ENCODE results near the gene NR1D1. TPM values are rescaled to one million over a fixed set of nuclear protein-coding genes. Genes with fewer than 3 reads are reported as not detected.

The NR1D1 gene
- total RNA-seq, 1 donor from 2014 or later, result 5.5 TPM

GRCh38 chr17:40071313-40072039 lies 28.9 kb downstream of the NR1D1 start:
- H3K36me3 Mint-ChIP-seq (ENCODE audit: low read depth), result peaks cover 5% of the 10 kb centered on the region
- H3K27ac Mint-ChIP-seq, result no peak overlapping the region
- H3K9me3 Mint-ChIP-seq, result no peaks in the 10 kb centered on the region
- H3K4me3 Mint-ChIP-seq, result no peak overlapping the region
- CTCF ChIA-PET, result interaction anchor here (1.0 kb wide), 1 partner anchor 15 kb away, joined by 4 read pairs; no protein-coding TSS in a partner anchor
- peaks cover 62% of the 10 kb centered on the region for H3K4me1 Mint-ChIP-seq
- TF ChIP-seq, protein P1, sequence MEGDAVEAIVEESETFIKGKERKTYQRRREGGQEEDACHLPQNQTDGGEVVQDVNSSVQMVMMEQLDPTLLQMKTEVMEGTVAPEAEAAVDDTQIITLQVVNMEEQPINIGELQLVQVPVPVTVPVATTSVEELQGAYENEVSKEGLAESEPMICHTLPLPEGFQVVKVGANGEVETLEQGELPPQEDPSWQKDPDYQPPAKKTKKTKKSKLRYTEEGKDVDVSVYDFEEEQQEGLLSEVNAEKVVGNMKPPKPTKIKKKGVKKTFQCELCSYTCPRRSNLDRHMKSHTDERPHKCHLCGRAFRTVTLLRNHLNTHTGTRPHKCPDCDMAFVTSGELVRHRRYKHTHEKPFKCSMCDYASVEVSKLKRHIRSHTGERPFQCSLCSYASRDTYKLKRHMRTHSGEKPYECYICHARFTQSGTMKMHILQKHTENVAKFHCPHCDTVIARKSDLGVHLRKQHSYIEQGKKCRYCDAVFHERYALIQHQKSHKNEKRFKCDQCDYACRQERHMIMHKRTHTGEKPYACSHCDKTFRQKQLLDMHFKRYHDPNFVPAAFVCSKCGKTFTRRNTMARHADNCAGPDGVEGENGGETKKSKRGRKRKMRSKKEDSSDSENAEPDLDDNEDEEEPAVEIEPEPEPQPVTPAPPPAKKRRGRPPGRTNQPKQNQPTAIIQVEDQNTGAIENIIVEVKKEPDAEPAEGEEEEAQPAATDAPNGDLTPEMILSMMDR (IDR thresholded peaks at IDR 0.05), result no peak
- ATAC-seq (ENCODE audit: low read depth) (no peak), DNase-seq (no peak)
- intact Hi-C loops (cut with micrococcal nuclease), result no loop called here
- POLR2A ChIA-PET, result no interaction called here
- H3K27me3 Mint-ChIP-seq, result no peaks in the 10 kb centered on the region

- POLR2A ChIA-PET, result no interaction called here
- peaks cover 64% of the 10 kb centered on the region for H3K4me1 Mint-ChIP-seq
Observed at GRCh38 chr17:40070709-40071312, 29.6 kb downstream of the NR1D1 start.

DNA sequence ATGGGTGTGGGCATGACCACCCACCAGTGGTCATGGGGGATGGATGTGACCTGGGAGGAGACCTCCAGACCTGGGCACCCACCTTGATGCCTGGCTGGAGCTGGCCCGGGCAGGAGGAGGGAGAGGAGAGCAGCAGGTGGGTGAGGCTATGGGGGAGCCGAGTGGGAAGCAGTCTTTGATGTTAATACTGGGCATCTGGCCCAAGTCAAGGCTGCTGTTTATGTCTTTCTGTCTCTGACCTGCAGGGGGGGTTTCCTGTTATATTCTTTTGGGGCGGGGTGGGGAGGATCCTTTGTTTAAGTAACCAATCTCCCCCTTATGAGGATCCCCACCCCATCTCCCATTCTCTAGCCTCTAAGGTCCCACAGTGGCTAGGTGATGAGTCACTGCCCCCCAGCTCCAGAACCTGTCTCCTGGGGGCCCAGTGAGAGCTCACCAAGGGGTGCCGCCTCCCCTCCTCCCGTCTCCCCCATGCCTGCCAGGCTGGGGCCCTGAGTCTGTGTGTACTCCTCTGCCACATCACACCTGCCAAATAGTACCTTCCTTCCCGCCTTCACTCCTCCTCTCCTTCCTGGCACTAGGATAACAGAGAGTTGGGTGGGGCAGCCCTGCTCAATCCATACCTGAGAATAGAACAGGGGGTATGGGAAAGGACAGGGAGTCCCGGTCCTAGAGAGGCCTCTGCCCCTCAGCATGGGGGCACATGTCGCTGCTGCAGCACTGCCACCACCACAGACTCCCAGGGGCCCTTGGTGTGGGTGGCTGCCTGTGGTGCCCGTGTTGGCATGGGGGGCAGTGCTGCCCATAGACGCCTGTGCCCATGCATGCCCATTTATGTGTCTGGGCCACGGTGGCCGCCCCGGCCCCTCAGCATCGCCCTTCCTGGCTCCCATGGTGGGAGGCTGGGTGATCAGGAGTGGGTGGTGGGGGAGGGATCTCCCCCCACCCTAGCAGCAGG lies 30.4 kb downstream of the NR1D1 start:
- DNase-seq (no peak), ATAC-seq (ENCODE audit: low read depth) (peak; percentile 46)
- no peaks in the 10 kb centered on the region for H3K27me3 Mint-ChIP-seq
- H3K36me3 Mint-ChIP-seq (ENCODE audit: low read depth), result peaks cover 5% of the 10 kb centered on the region
- ChIA-PET CTCF (interaction anchor here (0.5 to 2.6 kb wide), 3 partner anchors 16 to 43 kb away, joined by 3 to 11 read pairs (median 4); no protein-coding TSS in a partner anchor), POLR2A (interaction anchor here (1.5 to 2.0 kb wide), 2 partner anchors 16 to 21 kb away, joined by 3 to 10 read pairs; partner anchors contain the start of gene MED24)
- intact Hi-C loops (cut with micrococcal nuclease), result no loop called here
- H3K4me3 Mint-ChIP-seq, result peak overlapping the region; percentile 86
- TF ChIP-seq, protein P1 (IDR thresholded peaks at IDR 0.05), result no peak
- H3K9me3 Mint-ChIP-seq, result no peaks in the 10 kb centered on the region
- H3K27ac Mint-ChIP-seq, result peak overlapping the region; percentile 76
- H3K4me1 Mint-ChIP-seq, result peaks cover 60% of the 10 kb centered on the region

More at GRCh38 chr17:40070709-40071312, 29.6 kb downstream of the NR1D1 start:
- CTCF ChIA-PET, result interaction anchor here (1.0 kb wide), 2 partner anchors 16 to 43 kb away, joined by 4 read pairs; no protein-coding TSS in a partner anchor
- ATAC-seq (ENCODE audit: low read depth) (no peak), DNase-seq (no peak)
- no peaks in the 10 kb centered on the region for H3K9me3 Mint-ChIP-seq
- H3K36me3 Mint-ChIP-seq (ENCODE audit: low read depth), result peaks cover 5% of the 10 kb centered on the region
- peak overlapping the region; percentile 32 for H3K4me3 Mint-ChIP-seq
- intact Hi-C loops (cut with micrococcal nuclease), result no loop called here
- TF ChIP-seq, protein P1 (IDR thresholded peaks at IDR 0.05), result no peak
- H3K27me3 Mint-ChIP-seq, result no peaks in the 10 kb centered on the region
- no peak overlapping the region for H3K27ac Mint-ChIP-seq

- TF ChIP-seq, protein P1 (IDR thresholded peaks at IDR 0.05), result no peak
- Mint-ChIP-seq H3K4me3 (peak overlapping the region; percentile 86), H3K36me3 (ENCODE audit: low read depth) (no peaks in the 10 kb centered on the region), H3K9me3 (no peaks in the 10 kb centered on the region), H3K27ac (peak overlapping the region; percentile 77), H3K27me3 (no peaks in the 10 kb centered on the region), H3K4me1 (peaks cover 65% of the 10 kb centered on the region)
- peak; percentile 74 for ATAC-seq (ENCODE audit: low read depth)
- peak; percentile 59 for DNase-seq
- intact Hi-C loops (cut with micrococcal nuclease), result no loop called here
- ChIA-PET POLR2A (interaction anchor here (0.6 to 2.0 kb wide), 5 partner anchors 15 to 42 kb away, joined by 3 to 10 read pairs (median 4); partner anchors contain the start of genes MED24 and NR1D1), CTCF (interaction anchor here (0.5 to 2.6 kb wide), 4 partner anchors 17 to 44 kb away, joined by 3 to 11 read pairs (median 3); no protein-coding TSS in a partner anchor)
Observed at GRCh38 chr17:40068917-40069750, 31.3 kb downstream of the NR1D1 start.

Measured in activated B cell treated with CpG ODN at 0.5 μM for 24 hours (primary cell).